Upper lobe of left lung (tissue), 6 donors: ENCODE results near the gene RIMKLA. TPM values are rescaled to one million over a fixed set of nuclear protein-coding genes. Genes with fewer than 3 reads are reported as not detected.

Source experiments
- ATAC-seq, 2 donors: fragments of 200-7000 bp; cut with Tn5 transposase; one replicate each; pipeline ENCODE4 v1.9.1; 2022; ENCODE audit warnings: mild to moderate bottlenecking in 2 of 2, moderate library complexity in 2 of 2; ENCODE audit not compliant: low FRiP score in 2 of 2
- DNase-seq, 2 donors: peaks; one replicate each; pipeline ENCODE4 v3.0.0-alpha.2; 2019 to 2020
- H3K27ac ChIP-seq, 4 donors: fragments of 200-600 bp; sonication (generic); one replicate each; pipeline ENCODE4 v1.5.1; 2016 to 2019
- H3K27me3 ChIP-seq, 4 donors: fragments of 200-600 bp; sonication (generic); one replicate each; pipeline ENCODE4 v1.5.1; 2017 to 2019
- H3K36me3 ChIP-seq, 4 donors: fragments of 200-600 bp; sonication (generic); one replicate each; pipeline ENCODE4 v1.5.1; 2016 to 2019
- H3K4me1 ChIP-seq, 4 donors: fragments of 200-600 bp; sonication (generic); one replicate each; pipeline ENCODE4 v1.5.1; 2018 to 2019
- H3K4me3 ChIP-seq, 4 donors: fragments of 200-600 bp; sonication (generic); one replicate each; pipeline ENCODE4 v1.5.1; 2017 to 2019; ENCODE audit warnings: mild to moderate bottlenecking in 2 of 4, moderate library complexity in 1 of 4
- H3K9me3 ChIP-seq, 4 donors: fragments of 200-600 bp; sonication (generic); one replicate each; pipeline ENCODE4 v1.5.1; 2018 to 2019
- CTCF ChIP-seq, 6 experiments: fragments of 450-650 bp in 4 of 6; fragments of 200-600 bp in 2 of 6; sonication (generic) in 2 of 6; IDR thresholded peaks; one replicate each; pipeline ENCODE4 v1.5.1; 2016 to 2019; ENCODE audit warnings: antibody characterized with exemption in 6 of 6
- EP300 ChIP-seq, 4 donors: sonication (generic); formaldehyde crosslinking; IDR thresholded peaks; one replicate each; pipeline ENCODE4 v1.5.1; 2017; ENCODE audit warnings: antibody characterized with exemption in 4 of 4, control low read depth in 2 of 4
- POLR2A ChIP-seq, 4 donors: fragments of 450-650 bp; IDR thresholded peaks; one replicate each; pipeline ENCODE4 v1.5.1; 2016 to 2017; ENCODE audit warnings: antibody characterized with exemption in 4 of 4, mild to moderate bottlenecking in 2 of 4
- POLR2AphosphoS5 ChIP-seq, 2 donors: sonication (generic); formaldehyde crosslinking; IDR thresholded peaks; one replicate each; pipeline ENCODE4 v1.5.1; 2017; ENCODE audit warnings: antibody characterized with exemption in 2 of 2
- WGBS, 2 donors: methylation state at CpG; one replicate each; pipeline ENCODE4 v1.1.5; 2017 to 2018; 5-methylcytosine and 5-hydroxymethylcytosine counted together
- total RNA-seq, 6 donors: library from RNA; depleted of rRNA in 4 of 6; stranded (reverse); fragments of >200 nt in 4 of 6; gene quantifications; one replicate each; pipeline versions ENCODE4 v1.1.0 to v1.2.1, GENCODE V29; 2016 to 2021
- donor health status: DM: no; HTN: no; CAD: no; lungs with moderate emphysema.
- donor health status: DM: no; HTN: yes; CAD: no; lungs with severe emphysema.

The RIMKLA gene
- total RNA-seq, 6 donors from 2014 or later = 5.2 to 16.6 (median 9.3) TPM

GRCh38 chr1:42343049-42343448 is 37.5 kb upstream of the RIMKLA start:
- ATAC-seq (no peak), DNase-seq (no peak)
- Histone ChIP-seq H3K4me1 (no peaks in the 10 kb centered on the region), H3K36me3 (no peaks in the 10 kb centered on the region), H3K27ac (no peak overlapping the region), H3K27me3 (no peaks in the 10 kb centered on the region), H3K9me3 (no peaks in the 10 kb centered on the region), H3K4me3 (no peak overlapping the region)
- 70 to 88% methylated on average over 5 of the region's 5 CpGs for WGBS, 2 donors
- TF ChIP-seq POLR2A (IDR thresholded peaks at IDR 0.05) = no peak
- no peak for TF ChIP-seq EP300 (IDR thresholded peaks at IDR 0.05)
- no peak for TF ChIP-seq POLR2AphosphoS5 (IDR thresholded peaks at IDR 0.05)
- no peak for TF ChIP-seq CTCF (IDR thresholded peaks at IDR 0.05)

- Histone ChIP-seq H3K27me3 (no peaks in the 10 kb centered on the region), H3K27ac (no peak overlapping the region), H3K9me3 (no peaks in the 10 kb centered on the region), H3K4me3 (no peak overlapping the region), H3K4me1 (no peaks in the 10 kb centered on the region), H3K36me3 (no peaks in the 10 kb centered on the region)
- DNase-seq (no peak), ATAC-seq (no peak)
- no peak for TF ChIP-seq CTCF (IDR thresholded peaks at IDR 0.05)
- TF ChIP-seq POLR2AphosphoS5 (IDR thresholded peaks at IDR 0.05) = no peak
- no peak for TF ChIP-seq POLR2A (IDR thresholded peaks at IDR 0.05)
- TF ChIP-seq EP300 (IDR thresholded peaks at IDR 0.05) = no peak
Observed at GRCh38 chr1:42348498-42348897, 32.1 kb upstream of the RIMKLA start.

GRCh38 chr1:42350086-42350485 is 30.5 kb upstream of the RIMKLA start:
- no peaks in the 10 kb centered on the region for H3K36me3 ChIP-seq
- TF ChIP-seq POLR2A (IDR thresholded peaks at IDR 0.05) (no peak), CTCF (IDR thresholded peaks at IDR 0.05) (no peak), POLR2AphosphoS5 (IDR thresholded peaks at IDR 0.05) (no peak), EP300 (IDR thresholded peaks at IDR 0.05) (no peak)
- no peaks in the 10 kb centered on the region for H3K9me3 ChIP-seq
- H3K27me3 ChIP-seq = no peaks in the 10 kb centered on the region
- H3K27ac ChIP-seq = no peak overlapping the region
- DNase-seq = no peak
- WGBS, 2 donors = 19 to 28% methylated on average over 1 of the region's 1 CpG
- H3K4me1 ChIP-seq = no peaks in the 10 kb centered on the region
- no peak overlapping the region for H3K4me3 ChIP-seq
- ATAC-seq = no peak

- no peaks in the 10 kb centered on the region for H3K36me3 ChIP-seq
- no peaks in the 10 kb centered on the region for H3K4me1 ChIP-seq
- 84 to 91% methylated on average over 3 of the region's 3 CpGs for WGBS, 2 donors
- H3K4me3 ChIP-seq = no peak overlapping the region
- H3K27ac ChIP-seq = no peak overlapping the region
- ATAC-seq (no peak), DNase-seq (no peak)
- no peaks in the 10 kb centered on the region for H3K27me3 ChIP-seq
- no peaks in the 10 kb centered on the region for H3K9me3 ChIP-seq
- TF ChIP-seq EP300 (IDR thresholded peaks at IDR 0.05) = no peak
- no peak for TF ChIP-seq CTCF (IDR thresholded peaks at IDR 0.05)
- no peak for TF ChIP-seq POLR2AphosphoS5 (IDR thresholded peaks at IDR 0.05)
- TF ChIP-seq POLR2A (IDR thresholded peaks at IDR 0.05) = no peak
Observed at GRCh38 chr1:42358791-42359190, 21.8 kb upstream of the RIMKLA start.

- Histone ChIP-seq H3K36me3 (no peaks in the 10 kb centered on the region), H3K4me3 (no peak overlapping the region), H3K27ac (no peak overlapping the region), H3K27me3 (no peaks in the 10 kb centered on the region), H3K9me3 (no peaks in the 10 kb centered on the region), H3K4me1 (no peaks in the 10 kb centered on the region)
- TF ChIP-seq EP300 (IDR thresholded peaks at IDR 0.05) (no peak), CTCF (IDR thresholded peaks at IDR 0.05) (no peak), POLR2AphosphoS5 (IDR thresholded peaks at IDR 0.05) (no peak), POLR2A (IDR thresholded peaks at IDR 0.05) (no peak)
- WGBS, 2 donors = 36 to 73% methylated on average over 1 of the region's 1 CpG
- no peak for DNase-seq
- no peak for ATAC-seq
Observed at GRCh38 chr1:42359466-42359865, 21.1 kb upstream of the RIMKLA start.
